VCaP (cell line): ENCODE data around the gene ERAL1.

Source experiments
- H3K27ac ChIP-seq: fragments of 450-650 bp; 2 replicates; pipeline ENCODE4 v1.5.1; 2017
- TF ChIP-seq, protein P1 (sequence below): fragments of 450-650 bp; conservative IDR thresholded peaks from 2 replicates; pipeline ENCODE4 v1.5.1; 2017; ENCODE audit warnings: mild to moderate bottlenecking, moderate library complexity

The ERAL1 gene

DNA sequence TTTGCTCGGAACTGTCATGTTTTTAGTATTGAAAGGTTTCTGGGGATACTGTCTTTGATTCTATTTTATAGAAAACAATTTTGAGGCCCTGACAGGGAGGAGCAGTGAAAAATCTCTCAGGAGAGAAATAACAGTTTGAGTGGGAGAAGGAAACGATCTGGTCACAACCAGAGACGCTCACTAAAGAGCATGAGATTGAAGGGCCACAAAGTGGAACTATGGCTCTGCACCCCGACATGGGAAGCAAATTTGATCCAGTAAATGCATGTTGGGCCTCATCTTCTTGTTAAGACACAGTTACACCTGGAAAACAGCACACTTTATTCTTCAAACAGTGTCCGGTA, 492 bp downstream of the ERAL1 start:
- TF ChIP-seq, protein P1, sequence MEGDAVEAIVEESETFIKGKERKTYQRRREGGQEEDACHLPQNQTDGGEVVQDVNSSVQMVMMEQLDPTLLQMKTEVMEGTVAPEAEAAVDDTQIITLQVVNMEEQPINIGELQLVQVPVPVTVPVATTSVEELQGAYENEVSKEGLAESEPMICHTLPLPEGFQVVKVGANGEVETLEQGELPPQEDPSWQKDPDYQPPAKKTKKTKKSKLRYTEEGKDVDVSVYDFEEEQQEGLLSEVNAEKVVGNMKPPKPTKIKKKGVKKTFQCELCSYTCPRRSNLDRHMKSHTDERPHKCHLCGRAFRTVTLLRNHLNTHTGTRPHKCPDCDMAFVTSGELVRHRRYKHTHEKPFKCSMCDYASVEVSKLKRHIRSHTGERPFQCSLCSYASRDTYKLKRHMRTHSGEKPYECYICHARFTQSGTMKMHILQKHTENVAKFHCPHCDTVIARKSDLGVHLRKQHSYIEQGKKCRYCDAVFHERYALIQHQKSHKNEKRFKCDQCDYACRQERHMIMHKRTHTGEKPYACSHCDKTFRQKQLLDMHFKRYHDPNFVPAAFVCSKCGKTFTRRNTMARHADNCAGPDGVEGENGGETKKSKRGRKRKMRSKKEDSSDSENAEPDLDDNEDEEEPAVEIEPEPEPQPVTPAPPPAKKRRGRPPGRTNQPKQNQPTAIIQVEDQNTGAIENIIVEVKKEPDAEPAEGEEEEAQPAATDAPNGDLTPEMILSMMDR: no peak
- peak overlapping the region; percentile 88 for H3K27ac ChIP-seq

DNA sequence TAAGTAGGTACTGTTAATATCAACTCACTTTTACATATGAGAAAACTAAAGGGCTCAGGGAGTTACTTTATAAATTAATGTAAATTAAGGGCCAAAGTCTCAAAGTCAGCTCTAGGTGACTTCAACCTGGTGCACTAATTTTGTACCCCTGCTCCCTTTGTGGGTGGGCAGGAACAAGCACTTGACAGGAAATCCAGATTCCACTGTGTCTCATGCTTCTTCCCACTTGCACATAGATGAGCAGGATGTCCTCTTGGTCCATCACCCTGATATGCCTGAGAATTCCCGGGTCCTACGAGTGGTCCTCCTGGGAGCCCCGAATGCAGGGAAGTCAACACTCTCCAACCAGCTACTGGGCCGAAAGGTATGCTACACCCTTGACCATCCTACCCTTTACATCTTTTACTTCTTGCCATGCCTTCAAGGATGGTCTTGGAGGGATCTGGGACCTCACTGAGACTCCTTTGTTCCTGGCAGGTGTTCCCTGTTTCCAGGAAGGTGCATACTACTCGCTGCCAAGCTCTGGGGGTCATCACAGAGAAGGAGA, 1.3 kb downstream of the ERAL1 start:
- no peak overlapping the region for H3K27ac ChIP-seq
- TF ChIP-seq, protein P1: no peak

DNA sequence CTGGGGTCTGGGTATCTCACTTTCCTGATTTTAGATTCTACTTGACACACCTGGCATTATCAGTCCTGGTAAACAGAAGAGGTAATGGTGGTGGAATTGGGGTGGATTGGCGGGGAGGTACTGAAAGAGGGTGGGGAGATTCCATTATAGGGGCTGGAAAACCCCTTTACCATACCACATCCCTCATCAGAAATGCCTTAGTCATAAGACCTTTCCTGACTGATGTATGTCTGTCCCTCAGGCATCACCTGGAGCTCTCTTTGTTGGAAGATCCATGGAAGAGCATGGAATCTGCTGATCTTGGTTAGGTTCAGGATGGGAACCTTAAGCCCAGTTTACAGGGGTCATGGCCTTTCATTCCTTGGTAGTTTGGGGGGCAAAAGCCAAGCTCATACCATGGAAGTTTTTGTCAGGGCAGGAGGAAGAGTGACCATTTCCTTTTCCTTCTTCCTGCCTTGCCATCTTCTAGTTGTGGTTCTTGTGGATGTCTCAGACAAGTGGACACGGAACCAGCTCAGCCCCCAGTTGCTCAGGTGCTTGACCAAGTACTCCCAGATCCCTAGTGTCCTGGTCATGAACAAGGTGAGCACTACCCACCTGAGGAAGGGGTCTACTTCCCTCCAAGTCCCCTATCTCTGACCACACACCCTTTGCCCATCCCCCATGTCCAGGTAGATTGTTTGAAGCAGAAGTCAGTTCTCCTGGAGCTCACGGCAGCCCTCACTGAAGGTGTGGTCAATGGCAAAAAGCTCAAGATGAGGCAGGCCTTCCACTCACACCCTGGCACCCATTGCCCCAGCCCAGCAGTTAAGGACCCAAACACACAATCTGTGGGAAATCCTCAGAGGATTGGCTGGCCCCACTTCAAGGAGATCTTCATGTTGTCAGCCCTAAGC, 3.3 kb downstream of the ERAL1 start:
- TF ChIP-seq, protein P1: no peak
- H3K27ac ChIP-seq: no peak overlapping the region

DNA sequence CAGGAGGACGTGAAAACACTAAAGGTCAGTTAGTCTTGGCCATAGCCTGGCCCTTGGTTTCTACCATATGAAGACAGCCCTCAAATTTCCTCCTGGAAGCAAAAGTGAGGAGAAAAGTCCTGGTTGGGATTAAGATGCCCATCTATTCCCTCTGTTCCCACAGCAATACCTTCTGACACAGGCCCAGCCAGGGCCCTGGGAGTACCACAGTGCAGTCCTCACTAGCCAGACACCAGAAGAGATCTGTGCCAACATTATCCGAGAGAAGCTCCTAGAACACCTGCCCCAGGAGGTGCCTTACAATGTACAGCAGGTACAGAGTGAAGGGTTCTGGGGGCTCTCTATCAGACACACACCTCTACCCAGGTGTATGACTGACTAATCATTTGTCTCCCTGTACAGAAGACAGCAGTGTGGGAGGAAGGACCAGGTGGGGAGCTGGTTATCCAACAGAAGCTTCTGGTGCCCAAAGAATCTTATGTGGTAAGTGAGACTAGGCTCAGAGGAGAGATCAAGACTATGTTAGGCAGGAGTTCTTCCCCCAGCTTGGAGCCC, 4.1 kb downstream of the ERAL1 start:
- no peak overlapping the region for H3K27ac ChIP-seq
- TF ChIP-seq, protein P1: no peak

DNA sequence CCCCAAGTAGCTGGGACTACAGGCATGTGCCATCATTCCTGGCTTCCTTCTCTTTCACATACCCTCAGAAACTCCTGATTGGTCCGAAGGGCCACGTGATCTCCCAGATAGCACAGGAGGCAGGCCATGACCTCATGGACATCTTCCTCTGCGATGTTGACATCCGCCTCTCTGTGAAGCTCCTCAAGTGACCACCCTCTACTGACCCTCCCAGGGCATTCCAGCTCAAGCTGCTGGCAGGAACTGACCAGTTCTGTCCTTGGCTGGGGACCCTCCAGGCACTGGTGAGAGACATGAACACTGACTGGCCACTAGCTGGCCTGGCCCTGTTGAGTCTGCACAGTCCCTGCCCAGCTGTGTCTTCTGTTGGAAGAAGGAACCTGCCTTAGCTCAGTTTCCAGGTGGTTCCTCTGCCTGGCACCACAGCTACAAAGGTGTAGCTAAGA, 5.6 kb downstream of the ERAL1 start:
- TF ChIP-seq, protein P1: no peak
- H3K27ac ChIP-seq: no peak overlapping the region

DNA sequence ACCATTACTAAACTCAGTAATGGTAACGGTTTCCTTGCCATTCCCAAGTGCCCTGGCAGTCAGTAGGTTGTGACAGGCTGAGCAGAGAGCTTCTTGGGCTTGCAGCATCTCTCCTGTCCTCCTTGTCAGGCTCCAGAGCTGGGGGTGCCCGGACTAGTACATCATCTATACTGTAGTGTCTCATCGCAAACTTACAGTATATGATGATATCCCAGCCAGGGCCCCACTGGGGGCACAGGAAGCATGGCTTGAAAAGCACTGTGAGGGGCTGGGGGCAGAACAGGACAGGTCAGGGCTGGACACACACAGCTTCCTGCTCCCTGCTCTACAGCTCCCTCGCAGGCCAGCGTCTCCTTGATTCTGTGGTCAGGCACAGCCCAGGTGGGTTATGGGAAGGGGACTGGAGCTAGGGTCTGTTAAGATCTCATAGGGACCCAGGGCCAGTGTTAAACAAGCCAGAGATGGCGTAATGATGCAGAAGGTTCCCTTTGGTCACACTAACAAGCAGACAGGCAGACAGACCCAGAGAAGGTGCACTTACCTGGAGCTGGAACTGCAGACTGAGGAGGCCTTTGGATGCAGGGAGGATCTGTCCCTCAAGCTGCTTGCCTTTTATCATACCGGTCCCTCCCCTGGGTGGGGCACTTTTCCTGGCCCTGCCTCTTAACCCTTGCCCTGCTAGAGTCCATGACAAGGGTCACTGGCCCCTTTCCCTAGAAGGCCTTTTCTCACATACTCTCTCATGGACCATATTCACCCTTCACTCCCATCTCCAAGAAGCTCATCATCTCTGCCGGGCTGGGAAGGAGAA, 6.8 kb downstream of the ERAL1 start:
- TF ChIP-seq, protein P1: no peak
- no peak overlapping the region for H3K27ac ChIP-seq

DNA sequence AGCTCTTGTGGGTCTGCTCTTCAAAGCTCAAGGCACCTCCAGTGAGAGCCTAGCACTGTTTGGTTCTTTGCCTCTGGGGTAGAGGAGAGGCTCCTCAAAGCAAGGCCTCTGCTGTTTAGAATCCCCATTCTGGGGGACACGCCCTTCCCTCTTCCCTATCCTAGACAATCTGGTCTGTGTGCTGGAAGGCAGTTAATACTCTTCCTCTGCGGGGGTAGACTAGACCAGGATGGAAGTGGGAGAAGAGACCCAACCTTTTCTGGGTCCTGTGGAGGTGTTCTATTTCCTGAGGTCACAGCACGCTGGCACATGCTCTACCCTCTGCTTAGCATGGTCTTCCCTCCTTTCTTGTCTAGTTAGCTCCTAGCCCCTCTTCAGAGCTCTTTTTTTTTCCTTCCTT, 7.7 kb downstream of the ERAL1 start:
- TF ChIP-seq, protein P1: no peak

More for the DNA sequence above, 7.7 kb downstream of the ERAL1 start:
- H3K27ac ChIP-seq: no peak overlapping the region
